ENCODE results near the gene NTRK2. TPM values are rescaled to one million over a fixed set of nuclear protein-coding genes. Genes with fewer than 3 reads are reported as not detected.

The NTRK2 gene
- total RNA-seq, 4 donors from 2014 or later = 1.1 to 7.3 (median 1.5) TPM

- intact Hi-C loops (cut with DNase I; ENCODE audit: low total_unique reads) = loop anchor here (2.0 to 10.0 kb wide), 2 partner anchors 256 to 560 kb away; no protein-coding TSS in a partner anchor
Observed at GRCh38 chr9:84955155-84955554, 285.6 kb downstream of the NTRK2 start.

DNA sequence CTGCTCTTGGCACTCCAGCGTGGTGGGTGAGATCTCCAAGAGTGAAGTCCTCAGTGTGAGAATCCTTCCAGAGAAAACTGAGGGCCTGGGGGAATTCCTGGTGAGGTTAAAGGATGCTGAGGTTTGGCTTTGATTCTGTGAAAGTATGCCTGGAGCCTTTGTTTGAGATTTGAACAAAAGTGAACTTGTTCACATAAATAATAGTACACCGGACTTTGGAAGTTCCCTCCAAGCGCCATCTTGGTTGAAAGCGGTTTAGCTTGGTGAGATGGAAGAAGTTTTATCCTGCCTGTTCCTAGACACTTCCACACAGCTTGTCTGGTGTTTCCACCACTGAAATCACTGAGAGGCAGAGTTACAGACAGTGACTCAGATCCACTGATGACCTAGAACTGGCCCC is 286.4 kb downstream of the NTRK2 start:
- in situ Hi-C loops (cut with MboI; ENCODE audit: low sequenced_read_pairs in 4 of 4) (loop anchor here in 3 of 4 donors (10.0 to 25.0 kb wide), 3 partner anchors 261 to 569 kb away; no protein-coding TSS in a partner anchor), intact Hi-C loops (cut with DNase I; ENCODE audit: low total_unique reads) (loop anchor here (2.0 to 10.0 kb wide), 2 partner anchors 257 to 561 kb away; no protein-coding TSS in a partner anchor)
- no peaks in the 10 kb centered on the region for H3K27me3 ChIP-seq
- peaks cover 0 to 3% of the 10 kb centered on the region in 2 donors for H3K4me1 ChIP-seq
- no peak overlapping the region for H3K27ac ChIP-seq
- no peak for ATAC-seq
- no peaks in the 10 kb centered on the region for H3K36me3 ChIP-seq
- no peaks in the 10 kb centered on the region for H3K9me3 ChIP-seq
- no peak for DNase-seq
- no peak for TF ChIP-seq CTCF (IDR thresholded peaks at IDR 0.05 in 4 of 5, conservative IDR thresholded peaks at IDR 0.05 in 1 of 5)
- no peak for TF ChIP-seq POLR2A (IDR thresholded peaks at IDR 0.05)
- H3K4me3 ChIP-seq = no peak overlapping the region

More at GRCh38 chr9:84955155-84955554, 285.6 kb downstream of the NTRK2 start:
- in situ Hi-C loops (cut with MboI; ENCODE audit: low sequenced_read_pairs in 4 of 4) = loop anchor here in 3 of 4 donors (10.0 to 25.0 kb wide), 3 partner anchors 260 to 568 kb away; no protein-coding TSS in a partner anchor
- no peak for DNase-seq
- peaks cover 0 to 3% of the 10 kb centered on the region in 2 donors for H3K4me1 ChIP-seq
- no peaks in the 10 kb centered on the region for H3K36me3 ChIP-seq
- ATAC-seq = no peak
- no peak overlapping the region for H3K4me3 ChIP-seq
- no peaks in the 10 kb centered on the region for H3K27me3 ChIP-seq
- no peak for TF ChIP-seq CTCF (IDR thresholded peaks at IDR 0.05 in 4 of 5, conservative IDR thresholded peaks at IDR 0.05 in 1 of 5)
- TF ChIP-seq POLR2A (IDR thresholded peaks at IDR 0.05) = no peak
- no peak overlapping the region for H3K27ac ChIP-seq
- no peaks in the 10 kb centered on the region for H3K9me3 ChIP-seq

DNA sequence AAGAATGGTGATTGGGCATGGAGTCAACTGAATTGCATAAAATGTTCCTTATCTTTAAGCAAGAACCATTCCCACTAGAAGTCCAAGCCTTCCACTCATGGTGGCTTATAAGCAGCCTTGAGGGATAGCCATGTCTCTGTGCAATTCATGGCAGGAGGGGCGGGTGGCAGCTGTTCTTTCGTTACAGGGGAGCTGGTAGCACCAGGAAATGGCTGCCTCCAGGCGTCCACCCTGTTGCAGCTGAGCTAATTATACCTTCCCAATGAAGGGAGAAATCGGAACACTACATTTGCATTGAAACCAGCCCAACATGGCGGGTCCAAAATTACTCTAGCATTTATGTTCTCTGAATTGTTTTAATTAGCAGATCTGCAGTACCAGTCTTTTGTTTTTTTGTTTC is 289.8 kb downstream of the NTRK2 start:
- no peaks in the 10 kb centered on the region for H3K9me3 ChIP-seq
- no peaks in the 10 kb centered on the region for H3K4me1 ChIP-seq
- intact Hi-C loops (cut with DNase I; ENCODE audit: low total_unique reads) = loop anchor here (10.0 kb wide), 1 partner anchor 565 kb away; no protein-coding TSS in a partner anchor
- H3K4me3 ChIP-seq = no peak overlapping the region
- no peak for DNase-seq
- H3K27ac ChIP-seq = no peak overlapping the region
- no peak for TF ChIP-seq POLR2A (IDR thresholded peaks at IDR 0.05)
- no peak for TF ChIP-seq CTCF (IDR thresholded peaks at IDR 0.05 in 4 of 5, conservative IDR thresholded peaks at IDR 0.05 in 1 of 5)
- no peak for ATAC-seq
- no peaks in the 10 kb centered on the region for H3K36me3 ChIP-seq
- in situ Hi-C loops (cut with MboI; ENCODE audit: low sequenced_read_pairs in 4 of 4) = loop anchor here in 3 of 4 donors (10.0 to 25.0 kb wide), 3 partner anchors 265 to 572 kb away; no protein-coding TSS in a partner anchor
- no peaks in the 10 kb centered on the region for H3K27me3 ChIP-seq

GRCh38 chr9:84966876-84967830 is 297.6 kb downstream of the NTRK2 start:
- TF ChIP-seq CTCF (IDR thresholded peaks at IDR 0.05 in 4 of 5, conservative IDR thresholded peaks at IDR 0.05 in 1 of 5) (no peak), POLR2A (IDR thresholded peaks at IDR 0.05) (no peak)
- DNase-seq = no peak
- H3K27ac ChIP-seq = no peak overlapping the region
- H3K4me3 ChIP-seq = no peak overlapping the region
- no peaks in the 10 kb centered on the region for H3K36me3 ChIP-seq
- in situ Hi-C loops (cut with MboI; ENCODE audit: low sequenced_read_pairs in 4 of 4) = loop anchor here in 3 of 4 donors (25.0 kb wide), 2 partner anchors 555 to 580 kb away; no protein-coding TSS in a partner anchor
- intact Hi-C loops (cut with DNase I; ENCODE audit: low total_unique reads) = no loop called here
- no peaks in the 10 kb centered on the region for H3K9me3 ChIP-seq
- ATAC-seq = no peak
- H3K27me3 ChIP-seq = no peaks in the 10 kb centered on the region
- H3K4me1 ChIP-seq = no peaks in the 10 kb centered on the region
